Measurements from ENCODE around the gene TSNAX.
"Not testable (repeated sequence)": the region's sequence is repeated elsewhere in the genome, so short reads cannot be mapped to it uniquely, and the experiment has no call there.

The TSNAX gene

GRCh38 chr1:231528172-231529029, at the start of gene TSNAX:
Gene TSNAX (plus strand): TSS chr1:231528669. CDS start chr1:231528811, 142 bp downstream.
- peak; percentile 61 for DNase-seq

GRCh38 chr1:231478811-231479210, 49.7 kb upstream of the TSNAX start:
- DNase-seq, result no peak

- DNase-seq, result no peak
Observed at GRCh38 chr1:231480008-231480407, 48.5 kb upstream of the TSNAX start.

- DNase-seq, result no peak
Observed at GRCh38 chr1:231481289-231481688, 47.2 kb upstream of the TSNAX start.

GRCh38 chr1:231485029-231485784, 43.3 kb upstream of the TSNAX start:
- DNase-seq, result no peak

- DNase-seq, result no peak
Observed at GRCh38 chr1:231487019-231487418, 41.5 kb upstream of the TSNAX start.

GRCh38 chr1:231487910-231488309, 40.6 kb upstream of the TSNAX start:
- DNase-seq, result no peak

GRCh38 chr1:231493421-231494185, 34.9 kb upstream of the TSNAX start:
- no peak for DNase-seq

- DNase-seq, result no peak
Observed at GRCh38 chr1:231494439-231495110, 33.9 kb upstream of the TSNAX start.

GRCh38 chr1:231497629-231498152, 30.8 kb upstream of the TSNAX start:
- no peak for DNase-seq

- DNase-seq, result no peak
Observed at GRCh38 chr1:231499148-231499763, 29.2 kb upstream of the TSNAX start.

- DNase-seq, result no peak
Observed at GRCh38 chr1:231500666-231501065, 27.8 kb upstream of the TSNAX start.

- DNase-seq, result not testable (repeated sequence)
Observed at GRCh38 chr1:231503168-231503567, 25.3 kb upstream of the TSNAX start.

- no peak for DNase-seq
Observed at GRCh38 chr1:231507476-231508355, 20.8 kb upstream of the TSNAX start.

- DNase-seq, result no peak
Observed at GRCh38 chr1:231508497-231508896, 20.0 kb upstream of the TSNAX start.

GRCh38 chr1:231508941-231509340, 19.5 kb upstream of the TSNAX start:
- no peak for DNase-seq

- no peak for DNase-seq
Observed at GRCh38 chr1:231512147-231512698, 16.2 kb upstream of the TSNAX start.

GRCh38 chr1:231515748-231516147, 12.7 kb upstream of the TSNAX start:
- DNase-seq, result no peak

- DNase-seq, result no peak
Observed at GRCh38 chr1:231517076-231517475, 11.4 kb upstream of the TSNAX start.

GRCh38 chr1:231518485-231519034, 9.9 kb upstream of the TSNAX start:
- DNase-seq, result no peak
